AG09319 (cell line): Measurements from ENCODE around the gene PLEKHB2.

ENCODE experiments used
- DNase-seq: peaks from one replicate; pipeline ENCODE4 v3.0.0-alpha.2; 2010; ENCODE audit warnings: low read depth; ENCODE audit errors: extremely low read depth
- CTCF ChIP-seq: IDR thresholded peaks from 2 replicates; pipeline ENCODE4 v1.5.1; 2011; ENCODE audit warnings: low read depth, mild to moderate bottlenecking, inconsistent platforms, low read length, moderate library complexity

PLEKHB2 gene

GRCh38 chr2:131120815-131121317, 15.7 kb downstream of the PLEKHB2 start:
- TF ChIP-seq CTCF = no peak
- no peak for DNase-seq

GRCh38 chr2:131121464-131121863, 16.3 kb downstream of the PLEKHB2 start:
- DNase-seq = no peak
- TF ChIP-seq CTCF = no peak

GRCh38 chr2:131122496-131122895, 17.4 kb downstream of the PLEKHB2 start:
- no peak for TF ChIP-seq CTCF

GRCh38 chr2:131123192-131123591, 18.1 kb downstream of the PLEKHB2 start:
- no peak for DNase-seq
- TF ChIP-seq CTCF = no peak

More at GRCh38 chr2:131122496-131122895, 17.4 kb downstream of the PLEKHB2 start:
- no peak for DNase-seq

- no peak for TF ChIP-seq CTCF
- DNase-seq = no peak
Observed at GRCh38 chr2:131125195-131125757, 20.1 kb downstream of the PLEKHB2 start.

GRCh38 chr2:131126436-131126835, 21.3 kb downstream of the PLEKHB2 start:
- no peak for DNase-seq
- TF ChIP-seq CTCF = no peak

- no peak for TF ChIP-seq CTCF
- DNase-seq = no peak
Observed at GRCh38 chr2:131127076-131127475, 21.9 kb downstream of the PLEKHB2 start.
